Neural cell (in vitro differentiated cells): ENCODE measurements around the gene GNG12.

Experiments used
- POLR2AphosphoS5 ChIP-seq: IDR thresholded peaks from 2 replicates; pipeline ENCODE4 v1.6.1; 2012
- RAD21 ChIP-seq: fragments of 450-650 bp; conservative IDR thresholded peaks from 2 replicates; pipeline ENCODE4 v1.6.1; 2014; ENCODE audit warnings: antibody characterized with exemption, mild to moderate bottlenecking, moderate library complexity
- TAF1 ChIP-seq: IDR thresholded peaks from 2 replicates; pipeline ENCODE4 v1.6.1; 2012; ENCODE audit warnings: low read depth
- TF ChIP-seq, protein P1 (sequence below): fragments of 450-650 bp; IDR thresholded peaks from 2 replicates; pipeline ENCODE4 v1.5.1; 2014; ENCODE audit warnings: antibody characterized with exemption, mild to moderate bottlenecking, moderate library complexity; ENCODE audit not compliant: poor library complexity, severe bottlenecking
- TF ChIP-seq, protein P2 (sequence below): IDR thresholded peaks from 2 replicates; pipeline ENCODE4 v1.6.1; 2012; ENCODE audit warnings: borderline replicate concordance

DNA sequence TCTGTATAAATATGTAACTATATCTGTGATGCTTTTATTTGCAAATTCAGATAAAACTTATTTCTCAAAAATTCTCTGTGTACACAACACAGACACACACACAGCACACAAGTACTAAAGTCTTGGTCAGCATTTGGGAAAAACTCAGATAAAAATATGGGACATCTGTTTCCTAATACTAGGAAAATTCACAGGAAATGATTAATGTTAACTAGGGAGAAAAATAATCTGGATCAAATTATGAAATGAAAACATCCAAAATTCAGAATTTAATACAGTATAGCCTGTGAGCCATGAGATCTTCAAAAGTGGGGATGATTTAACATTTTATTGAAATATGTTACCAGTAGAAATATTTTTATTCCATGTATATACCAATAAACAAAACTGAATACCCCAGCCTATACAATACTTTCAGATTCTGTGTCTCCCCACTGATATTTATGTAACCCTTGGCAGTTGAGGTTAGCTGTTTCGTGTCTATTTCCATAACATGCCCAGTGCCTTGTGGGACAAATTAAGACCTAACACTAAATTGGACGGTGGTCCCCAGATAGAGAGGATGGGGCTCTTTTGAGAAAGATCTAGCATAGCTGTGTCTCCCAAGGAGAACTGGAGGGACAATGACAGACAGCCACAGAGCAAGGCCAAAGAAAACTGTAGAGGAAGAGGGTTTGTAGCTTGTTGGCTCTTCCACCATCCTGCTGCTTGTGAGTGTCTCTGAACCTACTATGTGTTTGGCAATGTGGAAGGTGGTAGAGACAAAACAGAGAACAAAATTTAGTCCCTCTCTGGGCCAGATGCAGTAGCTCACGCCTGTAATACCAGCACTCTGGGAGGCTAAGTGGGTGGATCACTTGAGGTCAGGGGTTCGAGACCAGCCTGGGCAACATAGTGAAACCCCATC, 47.2 kb downstream of the GNG12 start:
- TF ChIP-seq, protein P1, sequence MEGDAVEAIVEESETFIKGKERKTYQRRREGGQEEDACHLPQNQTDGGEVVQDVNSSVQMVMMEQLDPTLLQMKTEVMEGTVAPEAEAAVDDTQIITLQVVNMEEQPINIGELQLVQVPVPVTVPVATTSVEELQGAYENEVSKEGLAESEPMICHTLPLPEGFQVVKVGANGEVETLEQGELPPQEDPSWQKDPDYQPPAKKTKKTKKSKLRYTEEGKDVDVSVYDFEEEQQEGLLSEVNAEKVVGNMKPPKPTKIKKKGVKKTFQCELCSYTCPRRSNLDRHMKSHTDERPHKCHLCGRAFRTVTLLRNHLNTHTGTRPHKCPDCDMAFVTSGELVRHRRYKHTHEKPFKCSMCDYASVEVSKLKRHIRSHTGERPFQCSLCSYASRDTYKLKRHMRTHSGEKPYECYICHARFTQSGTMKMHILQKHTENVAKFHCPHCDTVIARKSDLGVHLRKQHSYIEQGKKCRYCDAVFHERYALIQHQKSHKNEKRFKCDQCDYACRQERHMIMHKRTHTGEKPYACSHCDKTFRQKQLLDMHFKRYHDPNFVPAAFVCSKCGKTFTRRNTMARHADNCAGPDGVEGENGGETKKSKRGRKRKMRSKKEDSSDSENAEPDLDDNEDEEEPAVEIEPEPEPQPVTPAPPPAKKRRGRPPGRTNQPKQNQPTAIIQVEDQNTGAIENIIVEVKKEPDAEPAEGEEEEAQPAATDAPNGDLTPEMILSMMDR: no peak
- TF ChIP-seq, protein P2, sequence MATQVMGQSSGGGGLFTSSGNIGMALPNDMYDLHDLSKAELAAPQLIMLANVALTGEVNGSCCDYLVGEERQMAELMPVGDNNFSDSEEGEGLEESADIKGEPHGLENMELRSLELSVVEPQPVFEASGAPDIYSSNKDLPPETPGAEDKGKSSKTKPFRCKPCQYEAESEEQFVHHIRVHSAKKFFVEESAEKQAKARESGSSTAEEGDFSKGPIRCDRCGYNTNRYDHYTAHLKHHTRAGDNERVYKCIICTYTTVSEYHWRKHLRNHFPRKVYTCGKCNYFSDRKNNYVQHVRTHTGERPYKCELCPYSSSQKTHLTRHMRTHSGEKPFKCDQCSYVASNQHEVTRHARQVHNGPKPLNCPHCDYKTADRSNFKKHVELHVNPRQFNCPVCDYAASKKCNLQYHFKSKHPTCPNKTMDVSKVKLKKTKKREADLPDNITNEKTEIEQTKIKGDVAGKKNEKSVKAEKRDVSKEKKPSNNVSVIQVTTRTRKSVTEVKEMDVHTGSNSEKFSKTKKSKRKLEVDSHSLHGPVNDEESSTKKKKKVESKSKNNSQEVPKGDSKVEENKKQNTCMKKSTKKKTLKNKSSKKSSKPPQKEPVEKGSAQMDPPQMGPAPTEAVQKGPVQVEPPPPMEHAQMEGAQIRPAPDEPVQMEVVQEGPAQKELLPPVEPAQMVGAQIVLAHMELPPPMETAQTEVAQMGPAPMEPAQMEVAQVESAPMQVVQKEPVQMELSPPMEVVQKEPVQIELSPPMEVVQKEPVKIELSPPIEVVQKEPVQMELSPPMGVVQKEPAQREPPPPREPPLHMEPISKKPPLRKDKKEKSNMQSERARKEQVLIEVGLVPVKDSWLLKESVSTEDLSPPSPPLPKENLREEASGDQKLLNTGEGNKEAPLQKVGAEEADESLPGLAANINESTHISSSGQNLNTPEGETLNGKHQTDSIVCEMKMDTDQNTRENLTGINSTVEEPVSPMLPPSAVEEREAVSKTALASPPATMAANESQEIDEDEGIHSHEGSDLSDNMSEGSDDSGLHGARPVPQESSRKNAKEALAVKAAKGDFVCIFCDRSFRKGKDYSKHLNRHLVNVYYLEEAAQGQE: no peak
- no peak for TF ChIP-seq POLR2AphosphoS5
- TF ChIP-seq RAD21: no peak
- TF ChIP-seq TAF1: no peak
